Measurements from ENCODE around the gene POMT2. TPM values are rescaled to one million over a fixed set of nuclear protein-coding genes. Genes with fewer than 3 reads are reported as not detected.
A peak's percentile ranks its signal among the peaks of the same experiment; 100 is the strongest.

The POMT2 gene
- total RNA-seq, 2 donors from 2014 or later: 13.0 to 37.7 TPM

GRCh38 chr14:77306851-77307496 is 13.7 kb downstream of the POMT2 start:
- Histone ChIP-seq H3K9me3 (no peaks in the 10 kb centered on the region), H3K4me1 (no peaks in the 10 kb centered on the region), H3K9ac (ENCODE audit: low read depth in 2 of 2, low read length in 2 of 2) (no peak overlapping the region), H3K27ac (no peak overlapping the region), H3K4me3 (no peak overlapping the region), H3K36me3 (no peaks in the 10 kb centered on the region), H3K27me3 (no peaks in the 10 kb centered on the region)
- TF ChIP-seq, protein P1, sequence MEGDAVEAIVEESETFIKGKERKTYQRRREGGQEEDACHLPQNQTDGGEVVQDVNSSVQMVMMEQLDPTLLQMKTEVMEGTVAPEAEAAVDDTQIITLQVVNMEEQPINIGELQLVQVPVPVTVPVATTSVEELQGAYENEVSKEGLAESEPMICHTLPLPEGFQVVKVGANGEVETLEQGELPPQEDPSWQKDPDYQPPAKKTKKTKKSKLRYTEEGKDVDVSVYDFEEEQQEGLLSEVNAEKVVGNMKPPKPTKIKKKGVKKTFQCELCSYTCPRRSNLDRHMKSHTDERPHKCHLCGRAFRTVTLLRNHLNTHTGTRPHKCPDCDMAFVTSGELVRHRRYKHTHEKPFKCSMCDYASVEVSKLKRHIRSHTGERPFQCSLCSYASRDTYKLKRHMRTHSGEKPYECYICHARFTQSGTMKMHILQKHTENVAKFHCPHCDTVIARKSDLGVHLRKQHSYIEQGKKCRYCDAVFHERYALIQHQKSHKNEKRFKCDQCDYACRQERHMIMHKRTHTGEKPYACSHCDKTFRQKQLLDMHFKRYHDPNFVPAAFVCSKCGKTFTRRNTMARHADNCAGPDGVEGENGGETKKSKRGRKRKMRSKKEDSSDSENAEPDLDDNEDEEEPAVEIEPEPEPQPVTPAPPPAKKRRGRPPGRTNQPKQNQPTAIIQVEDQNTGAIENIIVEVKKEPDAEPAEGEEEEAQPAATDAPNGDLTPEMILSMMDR (IDR thresholded peaks at IDR 0.05): no peak
- intact Hi-C loops (cut with DNase I): no loop called here
- no peak for DNase-seq

DNA sequence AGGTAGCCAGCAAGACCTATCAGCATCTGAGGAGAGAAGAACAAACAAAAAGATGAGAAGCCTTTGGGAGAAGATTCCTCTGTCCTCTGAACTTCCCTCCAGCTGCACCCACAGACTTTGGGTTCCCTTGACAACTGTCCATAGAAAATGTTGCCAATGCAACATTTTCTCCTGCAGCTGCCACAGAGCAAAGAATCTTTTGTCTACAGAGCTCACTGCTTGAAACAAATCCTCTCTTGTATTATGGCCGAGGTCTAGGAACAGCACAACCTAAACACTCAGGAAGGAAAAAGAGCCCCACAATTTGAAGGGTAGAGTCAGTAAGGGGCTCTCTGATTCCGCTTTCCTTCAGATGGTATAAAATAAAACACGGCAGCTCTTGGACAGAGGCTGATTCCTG is 14.3 kb downstream of the POMT2 start:
- no peaks in the 10 kb centered on the region for H3K4me1 ChIP-seq
- intact Hi-C loops (cut with DNase I): no loop called here
- H3K4me3 ChIP-seq: no peak overlapping the region
- H3K9me3 ChIP-seq: no peaks in the 10 kb centered on the region
- H3K27me3 ChIP-seq: no peaks in the 10 kb centered on the region
- TF ChIP-seq, protein P1 (IDR thresholded peaks at IDR 0.05): no peak
- H3K36me3 ChIP-seq: no peaks in the 10 kb centered on the region
- no peak overlapping the region for H3K27ac ChIP-seq
- no peak for DNase-seq
- H3K9ac ChIP-seq (ENCODE audit: low read depth in 2 of 2, low read length in 2 of 2): no peak overlapping the region

DNA sequence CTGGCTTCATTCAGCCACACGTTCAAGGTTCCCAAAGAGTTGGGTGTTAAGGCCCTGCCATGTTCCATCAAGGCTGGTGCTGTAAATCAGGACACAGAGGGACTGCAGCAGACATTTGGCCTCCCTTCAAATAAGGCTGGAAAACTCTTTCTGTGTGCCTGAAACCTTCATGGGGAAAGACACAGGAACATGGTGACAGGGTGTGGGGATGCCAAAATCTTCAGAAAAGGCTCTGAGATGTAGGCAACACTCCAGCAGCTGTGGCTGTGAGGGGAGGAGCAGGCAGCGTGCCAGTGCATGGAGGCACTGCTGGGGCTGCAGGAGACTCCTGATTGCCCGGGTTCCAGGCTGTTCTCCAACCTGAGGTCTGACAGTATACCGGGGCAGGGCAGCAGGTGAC is 15.0 kb downstream of the POMT2 start:
- Histone ChIP-seq H3K4me3 (no peak overlapping the region), H3K27ac (no peak overlapping the region), H3K4me1 (no peaks in the 10 kb centered on the region), H3K9ac (ENCODE audit: low read depth in 2 of 2, low read length in 2 of 2) (no peak overlapping the region), H3K27me3 (no peaks in the 10 kb centered on the region), H3K36me3 (no peaks in the 10 kb centered on the region), H3K9me3 (no peaks in the 10 kb centered on the region)
- DNase-seq: no peak
- intact Hi-C loops (cut with DNase I): no loop called here
- TF ChIP-seq, protein P1 (IDR thresholded peaks at IDR 0.05): no peak

DNA sequence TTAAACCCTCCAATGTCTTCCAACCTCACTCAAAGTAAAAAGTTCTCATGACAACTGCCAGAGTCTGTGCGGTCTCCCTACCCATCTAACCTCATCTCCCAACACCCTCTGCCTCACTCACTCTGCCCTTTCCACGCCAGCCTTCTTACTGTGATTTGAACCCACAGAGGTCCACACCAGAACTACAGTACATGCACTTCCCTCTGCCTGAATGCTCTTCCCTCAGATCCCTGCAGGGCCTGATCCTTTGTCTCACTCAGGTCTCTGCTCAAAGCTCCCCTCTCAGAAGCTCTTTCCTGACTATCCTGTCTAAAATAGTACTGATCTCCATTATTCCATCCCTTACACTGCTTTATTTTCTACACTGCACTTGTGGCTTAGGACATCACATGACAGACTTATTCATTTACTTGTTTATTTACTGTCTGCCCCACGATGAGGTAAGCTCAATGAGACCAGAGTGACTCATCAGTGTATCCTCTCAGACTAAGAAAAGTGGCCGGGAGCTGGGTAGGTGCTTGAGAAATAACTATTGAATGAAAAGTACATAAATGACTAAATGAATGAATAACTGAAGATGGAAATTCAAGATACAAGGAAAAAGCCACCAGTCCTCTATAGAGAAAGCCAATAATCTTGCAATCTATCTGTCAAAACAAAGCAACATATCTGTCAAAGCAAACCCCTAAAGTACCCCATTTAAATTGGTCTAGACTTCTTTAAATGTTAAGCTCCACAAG is 17.1 kb downstream of the POMT2 start:
- peak overlapping the region; percentile 34 for H3K27ac ChIP-seq
- no peak for DNase-seq
- H3K9me3 ChIP-seq: no peaks in the 10 kb centered on the region
- TF ChIP-seq, protein P1 (IDR thresholded peaks at IDR 0.05): no peak
- no peaks in the 10 kb centered on the region for H3K36me3 ChIP-seq
- H3K4me1 ChIP-seq: no peaks in the 10 kb centered on the region
- H3K4me3 ChIP-seq: no peak overlapping the region
- no peaks in the 10 kb centered on the region for H3K27me3 ChIP-seq
- H3K9ac ChIP-seq (ENCODE audit: low read depth in 2 of 2, low read length in 2 of 2): no peak overlapping the region
- intact Hi-C loops (cut with DNase I): loop anchor here (5.0 kb wide), 1 partner anchor 426 kb away; no protein-coding TSS in a partner anchor

DNA sequence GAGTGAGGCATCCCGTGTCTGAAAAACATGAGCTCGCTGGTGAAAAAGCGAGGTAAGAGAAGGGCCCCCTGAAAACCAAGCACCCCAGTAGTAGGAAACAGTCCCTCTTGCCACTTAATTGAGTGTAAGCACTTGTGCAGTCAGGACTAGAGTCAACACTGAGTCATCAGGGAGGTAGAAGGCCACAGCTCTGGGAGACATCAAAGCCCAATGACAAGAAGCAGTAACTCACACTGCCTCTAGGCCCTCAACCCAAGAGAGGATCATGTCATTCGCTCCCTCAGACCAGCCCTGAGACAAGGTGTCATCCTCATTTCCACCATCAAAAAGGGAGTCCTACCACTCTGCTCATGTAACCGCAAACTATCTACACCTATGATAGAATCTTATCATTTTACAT is 17.8 kb downstream of the POMT2 start:
- H3K9ac ChIP-seq (ENCODE audit: low read depth in 2 of 2, low read length in 2 of 2): no peak overlapping the region
- no peak overlapping the region for H3K27ac ChIP-seq
- DNase-seq: no peak

More for the DNA sequence above, 17.8 kb downstream of the POMT2 start:
- no peaks in the 10 kb centered on the region for H3K4me1 ChIP-seq
- TF ChIP-seq, protein P1 (IDR thresholded peaks at IDR 0.05): no peak
- H3K4me3 ChIP-seq: no peak overlapping the region
- H3K27me3 ChIP-seq: no peaks in the 10 kb centered on the region
- no peaks in the 10 kb centered on the region for H3K9me3 ChIP-seq
- H3K36me3 ChIP-seq: no peaks in the 10 kb centered on the region
- intact Hi-C loops (cut with DNase I): loop anchor here (5.0 kb wide), 1 partner anchor 426 kb away; no protein-coding TSS in a partner anchor

All from colonic mucosa (tissue), 4 donors.